HUES64 (cell line): ENCODE data around the gene KCNK3.
"Not testable (repeated sequence)": the region's sequence is repeated elsewhere in the genome, so short reads cannot be mapped to it uniquely, and the experiment has no call there.

Experiments
- H3K27ac ChIP-seq: 2 replicates; pipeline ENCODE4 v1.7.0; 2013; ENCODE audit warnings: low read depth, low read length, inconsistent platforms
- H3K27me3 ChIP-seq: 2 replicates; pipeline ENCODE4 v1.6.1; 2013; ENCODE audit warnings: mild to moderate bottlenecking, low read length; ENCODE audit not compliant: insufficient read depth
- H3K36me3 ChIP-seq: 2 replicates; pipeline ENCODE4 v1.6.1; 2013; ENCODE audit warnings: mild to moderate bottlenecking, low read length; ENCODE audit not compliant: insufficient read depth
- H3K4me1 ChIP-seq: 2 replicates; pipeline ENCODE4 v1.6.1; 2013; ENCODE audit warnings: mild to moderate bottlenecking, low read length, moderate library complexity; ENCODE audit not compliant: insufficient read depth
- H3K4me3 ChIP-seq: 2 replicates; pipeline ENCODE4 v1.5.1; 2013; ENCODE audit warnings: mild to moderate bottlenecking, low read length, moderate library complexity
- H3K9ac ChIP-seq: 2 replicates; pipeline ENCODE4 v1.6.1; 2013; ENCODE audit warnings: mild to moderate bottlenecking, low read depth, low read length
- H3K9me3 ChIP-seq: 2 replicates; pipeline ENCODE4 v1.6.1; 2013; ENCODE audit warnings: low read depth, low read length; ENCODE audit not compliant: insufficient read depth
- WGBS: fragments of 150-250, 120-280 bp; methylation state at CpG from one replicate; pipeline ENCODE4 v1.1.7; 2013; ENCODE audit warnings: missing lambda C conversion rate; 5-methylcytosine and 5-hydroxymethylcytosine counted together

KCNK3 gene

DNA sequence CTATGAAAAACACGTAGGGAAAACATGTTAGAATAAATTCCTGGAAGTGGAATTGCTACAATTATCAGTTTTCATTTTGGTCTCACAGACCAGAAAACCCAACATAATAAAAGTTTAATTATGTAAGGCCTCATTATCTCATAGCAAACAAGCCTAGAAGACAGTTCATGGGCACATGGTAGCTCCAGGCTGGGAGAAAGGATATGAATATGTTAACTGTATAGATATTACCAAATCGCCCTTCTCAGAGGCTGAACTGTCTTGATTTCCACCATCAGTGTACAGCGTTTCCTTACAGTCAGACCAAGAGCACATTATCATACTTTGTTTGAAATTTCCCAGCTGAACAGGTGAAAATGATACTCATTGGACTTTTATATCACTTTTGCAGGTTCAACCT, 54.4 kb downstream of the KCNK3 start:
- H3K9ac ChIP-seq = no peak overlapping the region
- peaks cover 16% of the 10 kb centered on the region for H3K4me1 ChIP-seq
- H3K9me3 ChIP-seq = peaks cover 7% of the 10 kb centered on the region
- no peak overlapping the region for H3K4me3 ChIP-seq
- no peaks in the 10 kb centered on the region for H3K36me3 ChIP-seq
- 89% methylated on average over 3 of the region's 3 CpGs for WGBS
- H3K27ac ChIP-seq = no peak overlapping the region
- peaks cover 13% of the 10 kb centered on the region for H3K27me3 ChIP-seq

- WGBS = 3% methylated on average over 7 of the region's 8 CpGs
- not testable (repeated sequence) for H3K9me3 ChIP-seq, H3K36me3 ChIP-seq
- Histone ChIP-seq H3K4me1 (peaks cover 27% of the 10 kb centered on the region), H3K9ac (peak overlapping the region; percentile 68; the same call in 1 of the 2 replicates), H3K27me3 (peaks cover 17% of the 10 kb centered on the region), H3K27ac (peak overlapping the region; percentile 88; the same call in 1 of the 2 replicates), H3K4me3 (peak overlapping the region; percentile 38)
These were observed 57.4 kb downstream of the KCNK3 start for GRCh38 chr2:26749787-26750420.

- not testable (repeated sequence) for H3K36me3 ChIP-seq, H3K9me3 ChIP-seq
- 5% methylated on average over 11 of the region's 11 CpGs for WGBS
- Histone ChIP-seq H3K27me3 (peaks cover 17% of the 10 kb centered on the region), H3K9ac (peak overlapping the region; percentile 7; the same call in 1 of the 2 replicates), H3K4me1 (peaks cover 32% of the 10 kb centered on the region), H3K27ac (peak overlapping the region; percentile 88; the same call in 1 of the 2 replicates), H3K4me3 (peak overlapping the region; percentile 38)
These were observed 57.9 kb downstream of the KCNK3 start for GRCh38 chr2:26750467-26750866.

- Histone ChIP-seq H3K27ac (no peak overlapping the region), H3K9ac (no peak overlapping the region), H3K9me3 (peaks cover 7% of the 10 kb centered on the region), H3K36me3 (no peaks in the 10 kb centered on the region), H3K27me3 (peaks cover 17% of the 10 kb centered on the region), H3K4me1 (peaks cover 42% of the 10 kb centered on the region), H3K4me3 (no peak overlapping the region)
- WGBS = 74% methylated on average over 2 of the region's 3 CpGs
These were observed 60.1 kb downstream of the KCNK3 start for GRCh38 chr2:26752656-26753055.

DNA sequence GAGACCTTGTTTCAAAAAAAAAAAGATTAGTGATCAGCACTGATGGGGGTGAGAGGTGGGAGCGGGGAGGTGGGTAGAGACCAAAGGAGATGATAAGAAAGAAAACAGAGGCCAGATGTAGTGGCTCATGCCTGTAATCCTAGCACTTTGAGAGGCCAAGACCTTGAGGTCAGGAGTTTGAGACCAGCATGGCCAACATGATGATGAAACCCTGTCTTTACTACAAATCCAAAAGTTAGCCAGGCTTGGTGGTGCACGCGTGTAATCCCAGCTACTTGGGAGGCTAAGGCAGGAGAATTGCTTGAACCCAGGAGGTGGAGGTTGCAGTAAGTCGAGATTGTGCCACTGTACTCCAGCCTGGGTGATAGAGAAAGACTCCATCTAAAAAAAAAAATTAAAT, 62.0 kb downstream of the KCNK3 start:
- WGBS = 91% methylated on average over 4 of the region's 4 CpGs
- H3K4me1 ChIP-seq = peaks cover 48% of the 10 kb centered on the region
- H3K9ac ChIP-seq = no peak overlapping the region
- H3K27me3 ChIP-seq = peaks cover 17% of the 10 kb centered on the region
- no peak overlapping the region for H3K27ac ChIP-seq
- H3K4me3 ChIP-seq = no peak overlapping the region
- no peaks in the 10 kb centered on the region for H3K36me3 ChIP-seq
- peaks cover 7% of the 10 kb centered on the region for H3K9me3 ChIP-seq

- peaks cover 17% of the 10 kb centered on the region for H3K27me3 ChIP-seq
- WGBS = 48% methylated on average over 4 of the region's 4 CpGs
- no peak overlapping the region for H3K9ac ChIP-seq
- peaks cover 7% of the 10 kb centered on the region for H3K9me3 ChIP-seq
- peak overlapping the region; percentile 5; the same call in 1 of the 2 replicates for H3K27ac ChIP-seq
- no peaks in the 10 kb centered on the region for H3K36me3 ChIP-seq
- peaks cover 47% of the 10 kb centered on the region for H3K4me1 ChIP-seq
- H3K4me3 ChIP-seq = no peak overlapping the region
These were observed 62.6 kb downstream of the KCNK3 start for GRCh38 chr2:26754972-26755670.

- H3K27me3 ChIP-seq = peaks cover 10% of the 10 kb centered on the region
- no peaks in the 10 kb centered on the region for H3K36me3 ChIP-seq
- peaks cover 4% of the 10 kb centered on the region for H3K9me3 ChIP-seq
- H3K27ac ChIP-seq = no peak overlapping the region
- WGBS = 79% methylated on average over 5 of the region's 5 CpGs
- H3K9ac ChIP-seq = no peak overlapping the region
- H3K4me1 ChIP-seq = peaks cover 38% of the 10 kb centered on the region
- no peak overlapping the region for H3K4me3 ChIP-seq
These were observed 63.8 kb downstream of the KCNK3 start for GRCh38 chr2:26756337-26756736.

- Histone ChIP-seq H3K9ac (peak overlapping the region; percentile 71), H3K4me1 (peaks cover 28% of the 10 kb centered on the region), H3K36me3 (no peaks in the 10 kb centered on the region), H3K9me3 (no peaks in the 10 kb centered on the region), H3K4me3 (no peak overlapping the region; the same call in 1 of the 2 replicates), H3K27ac (peak overlapping the region; percentile 92), H3K27me3 (no peaks in the 10 kb centered on the region; the same call in 1 of the 2 replicates)
- 51% methylated on average over 6 of the region's 6 CpGs for WGBS
These were observed 65.6 kb downstream of the KCNK3 start for GRCh38 chr2:26757873-26758789.

- Histone ChIP-seq H3K9me3 (no peaks in the 10 kb centered on the region), H3K4me3 (no peak overlapping the region), H3K27me3 (no peaks in the 10 kb centered on the region), H3K36me3 (no peaks in the 10 kb centered on the region), H3K9ac (peak overlapping the region; percentile 71; the same call in 1 of the 2 replicates), H3K4me1 (peaks cover 28% of the 10 kb centered on the region), H3K27ac (peak overlapping the region; percentile 92)
- WGBS = 88% methylated on average over 7 of the region's 7 CpGs
These were observed 66.3 kb downstream of the KCNK3 start for GRCh38 chr2:26758790-26759321.

DNA sequence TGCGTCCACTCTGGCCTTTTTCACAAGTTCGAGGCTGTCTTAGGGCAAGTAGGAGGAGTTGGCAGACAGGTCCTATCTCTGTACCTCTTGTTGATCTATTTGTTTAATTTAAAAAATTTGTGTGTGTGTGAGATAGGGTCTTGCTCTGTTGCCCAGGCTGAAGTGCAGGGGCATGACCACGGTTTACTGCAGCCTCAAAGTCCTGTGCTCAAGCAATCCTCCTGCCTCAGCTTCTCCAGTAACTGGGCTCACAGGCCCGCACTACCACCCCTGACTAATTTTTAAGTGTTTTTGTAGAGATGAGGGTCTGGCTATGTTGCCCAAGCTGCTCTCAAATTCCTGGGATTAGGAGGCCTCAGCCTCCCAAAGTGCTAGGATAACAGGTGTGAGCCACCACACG, 67.3 kb downstream of the KCNK3 start:
- Histone ChIP-seq H3K27ac (no peak overlapping the region), H3K4me3 (no peak overlapping the region), H3K9ac (no peak overlapping the region), H3K4me1 (peaks cover 27% of the 10 kb centered on the region), H3K9me3 (no peaks in the 10 kb centered on the region), H3K27me3 (no peaks in the 10 kb centered on the region; the same call in 1 of the 2 replicates), H3K36me3 (no peaks in the 10 kb centered on the region)
- 97% methylated on average over 5 of the region's 5 CpGs for WGBS
